Activated CD4-positive, alpha-beta T cell treated with anti-CD3 and anti-CD28 coated beads, Interleukin-2, amount 50 U/mL, for 24 hours (primary cell): Measurements from ENCODE around the gene BICC1.
A peak's percentile ranks its signal among the peaks of the same experiment; 100 is the strongest.

Source experiments
- DNase-seq, 2 donors: peaks; one replicate each; pipeline ENCODE4 v3.0.0-alpha.2; 2020; ENCODE audit warnings: low read depth in 1 of 2, low spot score in 1 of 2

Gene BICC1

DNA sequence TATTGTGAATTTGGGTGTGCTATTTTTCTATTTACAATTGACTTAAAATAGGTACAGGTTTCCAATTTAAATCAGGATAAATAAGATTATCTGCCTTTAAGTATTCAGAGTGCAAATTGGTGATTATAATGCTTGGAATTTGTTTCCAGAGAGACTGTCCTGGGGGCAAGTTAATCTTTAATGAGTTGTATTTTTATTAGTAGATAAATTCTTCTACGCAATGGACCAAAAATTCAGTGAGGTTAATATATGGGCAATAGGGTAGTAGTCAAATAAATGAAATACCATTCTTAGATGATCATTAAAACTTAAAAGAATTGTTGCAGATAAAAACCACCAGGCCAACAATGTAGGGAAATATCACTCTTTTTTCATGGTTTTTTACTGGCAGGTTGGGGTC is 3.4 kb downstream of the BICC1 start:
- DNase-seq = no peak

DNA sequence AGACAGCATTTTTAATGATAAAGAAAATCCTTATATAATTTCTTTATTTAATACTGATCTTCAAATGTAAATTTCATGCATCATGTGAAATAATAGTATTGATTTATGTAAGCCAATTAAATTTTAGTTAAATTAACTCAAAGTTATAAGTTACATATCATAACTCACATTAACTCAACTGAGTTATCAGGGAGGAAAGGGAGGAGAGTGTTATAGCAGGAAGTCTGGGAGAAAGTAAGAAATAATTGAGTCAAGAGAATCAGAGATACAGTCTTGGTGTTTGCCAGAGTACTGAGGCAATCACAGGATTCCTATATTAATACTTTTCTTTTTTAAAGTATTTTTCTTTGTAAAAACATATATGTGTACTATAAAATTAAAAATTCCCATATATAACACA is 4.0 kb downstream of the BICC1 start:
- no peak for DNase-seq

DNA sequence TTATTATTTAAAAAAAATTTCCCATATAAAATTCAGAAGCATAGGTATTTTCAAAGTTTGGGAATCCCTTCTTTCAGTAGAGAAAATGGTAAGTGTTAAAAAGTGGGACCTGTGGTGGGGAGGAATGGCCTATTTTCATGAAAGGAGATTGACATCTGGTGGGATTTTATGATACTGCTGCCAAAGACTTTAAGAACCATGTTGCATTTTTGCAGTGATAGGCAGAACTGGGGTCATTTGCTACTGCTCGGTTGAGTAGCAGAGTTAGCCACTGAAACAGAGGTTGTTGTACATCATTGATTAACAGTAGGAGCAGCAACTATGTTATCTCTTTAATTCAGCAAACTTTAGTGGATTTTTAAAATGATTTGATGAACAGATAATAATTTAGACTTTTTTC is 4.4 kb downstream of the BICC1 start:
- no peak for DNase-seq

DNA sequence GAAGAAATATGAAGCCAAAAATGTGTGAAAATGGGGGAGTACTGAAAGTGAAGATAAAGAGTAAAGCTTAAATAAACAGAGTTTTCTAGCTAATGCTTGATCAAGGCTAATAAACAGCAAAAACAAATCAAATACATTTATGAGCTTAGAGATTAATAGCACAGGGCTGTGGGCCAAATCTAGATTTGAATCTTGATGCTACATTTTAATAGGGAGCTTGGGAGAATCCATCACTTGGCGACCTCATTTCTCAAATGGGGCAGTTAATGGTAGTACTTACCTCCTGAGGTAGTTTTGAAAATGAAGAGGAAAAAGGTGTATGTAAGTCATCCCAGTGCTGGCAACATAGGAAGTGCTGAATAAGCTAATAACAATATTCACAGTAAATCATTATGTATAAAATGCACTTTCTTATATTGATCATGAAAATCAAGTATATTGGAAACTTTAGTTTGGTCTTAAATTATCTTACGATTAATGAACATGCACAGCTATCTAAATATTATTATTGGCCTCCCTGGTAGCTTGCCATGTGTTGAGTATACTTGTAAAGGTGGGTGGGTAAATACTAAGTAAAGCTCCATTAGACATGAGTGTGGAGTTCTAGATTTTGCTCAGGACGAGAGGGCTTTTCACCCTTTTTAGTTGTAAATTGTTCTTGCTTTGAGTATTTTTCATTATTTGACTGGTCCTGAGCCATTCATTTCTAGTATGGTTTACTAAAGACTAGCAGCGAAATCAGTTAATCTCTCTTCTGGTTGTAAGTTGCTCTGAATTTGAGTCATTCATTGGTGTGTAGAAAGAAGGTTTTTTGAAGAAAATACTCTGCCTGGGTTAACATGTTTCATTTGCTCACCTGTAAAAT is 5.1 kb downstream of the BICC1 start:
- DNase-seq = no peak

DNA sequence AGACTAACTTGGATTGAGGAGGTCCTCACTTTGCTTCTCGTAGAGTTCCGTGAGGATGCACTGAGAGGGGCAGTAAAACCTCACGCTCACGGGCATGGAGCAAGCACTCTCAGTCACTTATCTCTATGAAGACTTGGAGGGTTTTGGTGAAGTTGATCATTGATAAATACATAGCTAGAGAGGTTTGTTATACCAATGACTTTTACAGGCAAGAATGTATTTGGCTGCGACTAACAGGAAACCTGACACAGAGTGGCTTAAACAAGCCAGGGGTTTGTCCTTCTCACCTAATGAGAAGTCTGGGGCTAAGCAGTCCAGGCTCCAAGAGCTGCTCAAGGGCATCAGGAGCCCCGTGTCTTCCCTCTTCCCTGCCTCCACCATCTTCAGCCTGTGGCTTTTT is 6.1 kb downstream of the BICC1 start:
- DNase-seq = no peak

DNA sequence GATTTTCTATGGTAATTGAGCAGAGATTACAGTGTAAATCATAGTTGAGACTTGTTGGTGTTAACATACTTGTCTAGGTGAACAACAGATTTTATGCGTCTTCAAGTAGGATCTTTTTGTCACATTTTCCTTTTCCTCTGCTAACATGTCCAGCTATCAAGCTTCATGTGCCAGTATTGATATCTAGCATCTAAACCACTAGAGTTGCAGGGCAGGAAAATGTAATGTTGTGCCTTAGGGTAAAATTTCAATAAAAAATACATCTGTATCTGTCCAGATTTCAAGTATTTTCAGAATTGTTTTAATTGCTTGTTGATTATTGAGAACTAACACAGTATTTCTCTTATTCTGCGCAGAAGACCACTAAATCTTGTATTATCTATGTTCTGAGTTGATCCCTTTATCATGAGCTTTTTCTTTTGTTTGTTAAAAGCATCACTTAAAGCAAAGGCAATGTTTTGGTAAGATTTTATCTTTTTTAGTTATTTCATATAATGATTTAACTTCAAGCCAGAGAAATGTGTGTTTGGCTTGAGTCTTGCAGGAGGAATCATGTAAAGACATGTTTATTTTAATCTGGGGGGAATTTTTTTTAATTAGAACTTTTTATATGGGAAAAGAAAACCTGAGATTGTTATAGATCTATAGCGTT is 16.5 kb downstream of the BICC1 start:
- DNase-seq = no peak

DNA sequence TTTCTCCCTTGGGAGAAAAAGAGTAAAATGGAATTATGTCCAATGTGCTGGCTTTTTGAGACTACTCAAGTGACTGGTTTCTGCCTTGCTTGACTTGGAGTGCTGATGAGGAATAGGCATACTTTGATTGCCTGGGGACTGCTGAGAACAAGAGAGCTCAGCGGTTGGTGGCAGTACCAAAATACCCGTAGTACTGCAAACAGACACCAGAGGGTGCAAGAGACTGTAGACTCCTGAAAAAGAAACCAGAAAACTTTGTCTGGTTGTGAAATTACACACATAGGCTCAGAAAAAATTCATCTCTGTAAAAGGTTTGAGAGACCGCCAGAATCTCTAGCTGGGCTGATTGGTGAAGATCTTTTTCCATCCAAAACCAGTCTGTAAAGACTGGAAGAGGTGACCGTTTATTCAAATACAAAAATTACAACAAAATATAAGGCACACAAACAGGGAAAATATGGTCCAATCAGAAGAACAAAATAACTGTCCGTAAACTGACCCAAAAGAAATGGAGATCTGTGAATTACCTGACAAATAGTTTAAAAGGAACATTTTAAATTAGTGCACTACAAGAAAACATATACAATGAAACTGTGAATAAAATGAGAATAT is 18.5 kb downstream of the BICC1 start:
- DNase-seq = peak in 1 of 2 donors; percentile 37

DNA sequence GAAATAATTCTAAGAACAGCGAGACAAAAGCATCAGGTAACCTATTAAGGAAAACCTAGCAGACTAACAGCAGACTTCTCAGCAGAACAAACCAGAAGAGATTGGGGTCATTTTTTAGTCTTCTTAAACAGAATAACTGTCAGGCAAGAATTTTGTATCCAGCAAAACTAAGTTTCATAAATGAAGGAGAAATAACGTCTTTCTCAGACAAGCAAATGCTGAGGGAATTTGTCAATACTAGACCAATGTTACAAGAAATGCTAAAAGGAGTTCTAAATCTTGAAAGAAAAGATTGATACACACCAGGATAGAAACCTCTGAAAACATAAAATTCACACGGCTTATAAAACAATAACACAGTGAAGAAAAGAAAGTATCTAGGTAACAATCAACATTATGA is 22.6 kb downstream of the BICC1 start:
- DNase-seq = no peak

DNA sequence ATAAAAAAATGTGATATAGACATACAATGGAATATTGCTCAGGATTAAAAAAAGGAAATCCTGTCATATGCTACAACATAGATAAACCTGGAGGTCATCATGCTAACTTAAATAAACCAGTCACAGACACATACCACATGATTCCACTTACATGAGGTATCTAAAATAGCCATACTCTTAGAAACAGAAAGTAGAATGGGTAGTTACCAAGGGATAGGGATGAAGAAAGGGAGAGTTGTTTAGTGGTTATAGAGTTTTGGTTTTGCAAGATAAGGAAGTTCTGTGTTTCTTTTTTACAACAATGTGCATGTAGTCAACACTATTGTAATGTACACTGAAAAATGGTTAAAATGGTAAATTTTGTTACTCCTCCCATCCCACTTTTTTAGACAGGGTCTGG is 30.5 kb downstream of the BICC1 start:
- DNase-seq = no peak

DNA sequence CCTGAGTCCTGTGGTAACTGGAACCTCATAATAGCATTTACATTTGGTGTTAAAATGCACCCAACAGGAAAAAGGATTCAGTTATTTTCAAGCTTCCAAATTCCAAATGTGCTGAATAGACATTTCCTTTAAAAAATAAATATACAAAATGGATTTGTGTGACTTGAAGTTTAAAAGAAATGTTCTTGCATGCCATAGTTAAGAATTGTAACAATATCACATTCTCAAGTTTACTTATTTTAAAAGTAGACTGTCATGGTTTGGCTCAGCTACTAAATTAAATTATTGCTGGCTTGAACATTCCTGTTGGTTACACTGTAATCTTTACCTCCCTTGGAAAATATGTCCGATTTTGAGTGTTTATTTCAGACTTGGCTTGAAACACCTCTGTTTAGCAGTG is 31.5 kb downstream of the BICC1 start:
- DNase-seq = no peak

DNA sequence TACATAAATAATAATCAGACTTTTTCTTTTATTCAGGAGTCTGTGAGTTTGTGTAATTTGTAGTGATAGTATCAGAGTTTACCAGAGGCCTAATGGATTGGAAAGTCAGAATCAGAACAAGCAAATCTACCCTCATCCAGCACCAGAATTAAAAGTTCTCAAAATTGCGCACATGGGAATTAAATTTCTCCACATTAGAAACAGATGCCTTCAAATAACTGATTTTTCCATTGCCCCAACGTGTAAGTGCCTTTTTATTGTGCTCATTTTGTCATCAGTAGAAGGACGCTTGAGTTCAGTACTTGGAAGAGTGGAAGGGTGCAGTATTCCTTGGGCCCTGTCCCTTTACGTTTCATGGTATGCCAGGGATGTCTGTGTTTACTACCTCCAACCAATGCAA is 32.8 kb downstream of the BICC1 start:
- DNase-seq = no peak

DNA sequence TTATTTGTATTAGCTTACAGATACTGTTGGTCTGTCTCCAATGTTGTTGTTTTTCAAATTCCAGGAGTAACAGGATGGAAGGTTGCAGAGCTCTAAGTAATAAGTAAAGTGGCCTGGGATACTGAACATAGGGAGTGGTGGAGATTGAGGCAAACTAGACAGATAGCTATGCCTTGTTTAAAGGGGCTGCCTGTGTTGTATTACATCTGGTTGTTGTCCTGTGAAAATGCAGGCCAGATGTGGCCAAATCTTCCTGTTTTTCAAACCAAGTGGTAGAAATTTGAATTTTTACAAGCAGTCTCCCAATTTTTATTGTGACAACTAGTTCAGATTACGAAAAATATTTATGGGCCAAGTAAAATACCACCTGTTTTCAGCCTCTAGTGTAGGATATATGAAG is 33.5 kb downstream of the BICC1 start:
- DNase-seq = no peak

DNA sequence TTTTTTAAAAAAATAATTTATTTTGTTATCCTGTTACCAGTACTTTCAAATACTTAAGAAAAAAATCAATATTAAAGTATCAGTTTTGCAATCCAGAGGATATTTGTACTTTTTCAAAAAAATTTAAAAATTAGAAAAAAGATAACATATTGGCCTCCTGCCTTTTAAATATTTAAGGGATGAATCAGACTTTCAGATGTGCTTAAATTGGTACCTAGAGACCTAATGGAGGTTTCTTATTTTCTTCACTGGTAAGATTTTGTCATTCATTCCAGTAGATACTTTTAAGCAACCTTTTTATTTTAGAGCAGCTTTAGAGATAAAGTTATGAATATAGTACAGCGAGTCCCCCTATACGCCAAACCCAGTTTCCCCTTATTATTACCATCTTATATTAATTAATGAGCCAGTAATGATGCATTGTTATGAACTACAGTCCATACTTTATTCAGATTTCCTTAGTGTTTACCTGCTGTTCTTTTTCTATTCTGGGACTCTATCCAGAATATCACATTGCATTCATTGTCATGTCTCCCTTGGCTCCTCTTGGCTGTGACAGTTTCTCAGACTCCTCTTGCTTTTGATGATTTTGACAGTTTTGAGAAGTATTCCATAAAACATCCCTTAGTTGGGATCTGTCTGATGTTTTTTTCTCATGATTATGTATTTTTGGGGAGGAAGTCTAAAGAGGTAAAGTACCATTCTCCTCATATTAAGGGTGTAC is 34.2 kb downstream of the BICC1 start:
- no peak for DNase-seq

DNA sequence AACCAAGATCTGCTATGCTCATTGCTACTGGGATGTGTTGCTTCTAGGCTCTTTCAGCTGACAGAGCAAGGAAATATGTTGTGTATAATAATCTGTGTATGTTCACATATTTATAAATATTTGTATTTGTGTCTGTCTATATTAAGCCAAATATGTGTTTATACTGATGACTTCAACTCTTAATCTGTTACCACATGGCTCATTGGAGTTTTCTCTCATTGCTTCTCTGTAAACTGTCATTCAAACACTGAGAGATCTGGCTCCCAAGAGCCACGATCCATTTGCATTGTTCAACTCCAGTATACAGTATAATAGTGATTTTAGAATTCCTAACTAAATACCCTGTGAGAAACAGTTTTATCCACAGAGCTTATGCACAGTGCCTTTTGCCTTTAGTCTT is 35.3 kb downstream of the BICC1 start:
- DNase-seq = no peak

DNA sequence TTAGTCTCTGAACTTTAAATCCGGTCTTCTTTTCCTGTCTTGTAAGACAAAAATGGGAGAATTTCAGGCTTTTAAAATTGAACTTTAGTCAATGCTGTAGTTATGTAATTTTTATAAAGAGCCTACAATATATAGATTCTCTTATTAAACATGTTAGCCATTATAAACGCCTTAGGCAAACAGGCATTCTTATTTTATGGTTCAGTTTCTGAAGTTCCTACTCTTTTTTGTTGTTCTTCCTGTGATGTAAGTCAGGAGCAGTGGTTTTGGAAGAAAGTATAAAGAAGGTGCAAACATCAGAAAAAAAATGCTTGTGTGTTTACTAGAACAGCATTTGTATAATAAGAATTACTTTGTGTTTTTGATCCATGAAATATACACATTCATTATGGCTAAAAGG is 41.6 kb downstream of the BICC1 start:
- no peak for DNase-seq

DNA sequence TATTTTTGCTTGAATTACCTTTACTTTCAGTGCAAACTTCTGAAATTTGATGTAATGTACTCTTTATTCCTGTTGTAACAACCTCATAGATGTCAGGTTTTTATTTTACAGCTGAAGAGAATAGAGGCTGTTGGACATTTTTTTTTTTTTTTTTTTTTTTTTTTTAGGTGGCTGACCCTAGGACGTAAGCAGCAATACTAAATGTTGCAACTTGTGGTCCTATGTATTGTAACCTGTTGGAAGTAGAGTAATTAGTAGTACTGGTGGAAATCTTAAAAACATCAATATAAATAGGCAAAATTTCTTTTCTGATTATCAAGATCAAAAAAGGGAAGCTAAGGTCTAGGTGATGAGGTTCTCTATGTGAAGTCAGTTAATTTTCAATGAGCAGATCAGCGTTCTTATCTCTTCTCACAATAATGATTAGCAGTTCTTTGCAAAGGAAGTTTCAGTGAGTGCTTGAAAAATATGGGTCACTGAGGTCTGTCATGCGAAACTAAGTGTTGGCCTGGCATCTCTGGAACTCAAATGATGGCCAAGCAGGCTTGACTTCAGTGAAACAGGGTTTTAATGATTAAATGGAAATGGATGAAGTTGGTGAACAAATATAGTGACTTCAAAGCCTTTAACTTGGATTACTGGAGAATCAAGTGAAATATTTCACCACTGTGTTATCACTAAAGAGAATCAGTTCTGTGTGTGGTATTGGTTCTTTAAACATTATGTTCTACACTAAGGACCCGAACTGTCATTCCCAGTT is 42.7 kb downstream of the BICC1 start:
- DNase-seq = no peak

DNA sequence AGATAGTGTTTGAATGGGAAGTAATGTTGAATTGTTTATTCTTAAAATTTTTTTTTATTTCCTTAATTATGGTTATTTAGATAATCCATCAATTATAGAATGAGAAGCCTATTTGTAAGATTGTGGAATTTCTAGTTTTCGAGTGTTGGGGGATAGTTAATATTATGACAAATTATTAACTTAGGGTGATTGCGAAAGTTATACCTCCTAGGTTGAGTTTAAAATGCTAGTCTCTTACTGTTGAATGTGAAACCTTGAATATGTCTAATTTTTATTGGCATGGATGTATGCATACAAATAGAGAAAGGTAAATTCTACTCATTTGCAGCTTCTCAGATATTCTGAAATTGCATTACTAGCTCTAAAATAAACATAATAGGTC is 43.2 kb downstream of the BICC1 start:
- no peak for DNase-seq

DNA sequence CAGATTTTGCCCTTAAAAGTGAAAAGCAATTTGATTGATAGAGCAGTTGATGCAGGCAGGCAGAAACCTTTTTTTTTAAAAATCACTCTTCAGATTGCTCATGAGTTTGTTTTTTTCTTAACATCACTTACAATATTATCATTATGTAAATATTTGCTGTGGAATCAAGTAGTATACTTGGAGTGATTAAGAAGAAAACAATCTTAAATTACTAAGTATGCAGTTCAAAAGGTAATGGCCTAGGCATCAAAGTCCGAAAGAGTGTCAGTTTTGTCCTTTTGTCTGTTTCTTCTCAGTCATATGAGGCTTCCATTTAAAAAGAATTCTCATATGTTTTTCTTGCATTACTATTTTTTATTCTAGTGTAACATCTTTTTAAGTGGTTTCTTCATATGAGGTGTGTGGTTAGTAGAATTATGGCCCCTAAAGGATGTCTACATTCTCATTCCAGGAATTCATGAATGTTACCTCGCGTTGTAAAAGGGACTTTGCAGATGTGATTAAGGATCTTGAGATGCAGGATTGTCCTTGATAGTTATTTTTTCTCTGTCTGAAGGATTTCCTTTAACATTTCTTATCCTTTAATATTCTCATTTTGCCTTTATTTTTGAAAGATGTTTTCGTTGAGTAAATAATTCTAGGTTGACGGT is 44.0 kb downstream of the BICC1 start:
- no peak for DNase-seq

DNA sequence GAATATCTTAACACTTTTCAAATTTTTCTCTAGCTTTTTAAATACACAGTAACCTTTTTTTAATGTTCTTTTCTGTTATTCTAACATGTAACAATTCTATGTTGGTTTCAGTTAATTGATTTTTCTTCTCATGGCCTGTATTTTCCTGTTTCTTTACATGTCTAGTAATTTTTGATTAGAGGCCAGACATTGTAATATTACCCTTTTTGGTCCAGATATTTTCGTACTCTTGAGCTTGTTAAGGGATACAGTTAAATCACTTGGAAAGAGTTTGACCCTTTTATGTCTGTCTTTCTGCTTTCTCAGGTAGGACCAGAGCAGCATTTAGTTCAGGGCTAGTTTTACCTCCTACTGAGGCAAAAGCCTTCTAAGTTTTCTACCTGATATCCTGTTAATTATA is 45.0 kb downstream of the BICC1 start:
- DNase-seq = no peak

DNA sequence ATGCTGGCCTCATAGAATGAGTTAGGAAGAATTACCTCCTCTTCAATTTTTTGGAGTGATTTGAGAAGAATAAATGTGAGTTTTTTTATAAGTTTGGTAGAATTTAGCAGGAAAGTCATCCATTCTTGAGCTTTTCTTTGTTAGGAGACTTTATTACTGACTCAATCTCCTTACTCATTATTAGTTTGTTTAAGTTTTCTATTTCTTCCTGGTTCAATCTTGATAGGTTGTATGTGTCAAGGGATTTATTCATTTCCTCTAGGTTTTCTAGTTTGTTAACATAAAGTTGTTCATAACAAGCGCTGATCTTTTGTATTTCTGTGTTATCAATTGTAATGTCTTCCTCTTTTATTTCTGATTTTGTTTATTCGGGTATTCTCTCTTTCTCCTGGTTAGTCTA is 47.4 kb downstream of the BICC1 start:
- DNase-seq = no peak

DNA sequence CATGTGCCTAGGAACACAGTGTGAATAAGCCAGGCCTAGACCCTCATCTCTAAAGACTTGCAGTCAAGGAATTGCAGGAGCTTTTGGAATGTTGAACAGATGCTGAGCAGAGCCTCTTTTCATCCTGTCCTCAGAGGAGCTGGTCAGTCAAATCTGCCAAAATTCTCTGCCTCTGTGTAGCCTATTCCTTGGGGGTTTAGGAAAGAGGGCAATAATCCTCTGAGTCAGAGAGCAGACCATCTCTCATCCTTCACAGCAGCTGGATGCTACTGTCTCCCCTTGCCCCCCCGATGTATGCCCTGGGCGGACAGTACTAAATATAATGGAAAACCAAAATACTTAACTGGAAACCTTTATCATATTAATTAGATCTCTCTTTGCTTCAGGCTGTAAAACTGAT is 52.6 kb downstream of the BICC1 start:
- DNase-seq = no peak
